DMS153 treated with DMSO at 0.1 percent for 48 hours (cell line): ENCODE measurements around the gene ENG.
A peak's percentile ranks its signal among the peaks of the same experiment; 100 is the strongest.
"Not testable (repeated sequence)": the region's sequence is repeated elsewhere in the genome, so short reads cannot be mapped to it uniquely, and the experiment has no call there.

ENCODE experiments used
- DNase-seq: peaks from one replicate; lab custom pipeline; 2025; ENCODE audit not compliant: unreplicated experiment; lab: John Stamatoyannopoulos, UW

The ENG gene

GRCh38 chr9:127878652-127879390 is 24.4 kb upstream of the ENG start:
- DNase-seq = no peak

- no peak for DNase-seq
Measured at GRCh38 chr9:127878001-127878651, 23.7 kb upstream of the ENG start.

GRCh38 chr9:127877566-127877998 is 23.1 kb upstream of the ENG start, which contains the start of gene AK1:
Gene AK1, minus strand, starts transcription at chr9:127877675. Its CDS starts 3,058 bp downstream, at chr9:127874617.
- no peak for DNase-seq

GRCh38 chr9:127876764-127877562 is 22.5 kb upstream of the ENG start:
- no peak for DNase-seq

GRCh38 chr9:127876026-127876763 is 21.7 kb upstream of the ENG start:
- DNase-seq = no peak

- no peak for DNase-seq
Measured at GRCh38 chr9:127875306-127875966, 21.0 kb upstream of the ENG start.

GRCh38 chr9:127874301-127875221 is 20.1 kb upstream of the ENG start:
- no peak for DNase-seq

- no peak for DNase-seq
Measured at GRCh38 chr9:127873886-127874285, 19.4 kb upstream of the ENG start.

GRCh38 chr9:127873223-127873691 is 18.8 kb upstream of the ENG start:
- no peak for DNase-seq

- DNase-seq = no peak
Measured at GRCh38 chr9:127872369-127873222, 18.1 kb upstream of the ENG start.

- no peak for DNase-seq
Measured at GRCh38 chr9:127871531-127871930, 17.1 kb upstream of the ENG start.

- DNase-seq = no peak
Measured at GRCh38 chr9:127870887-127871286, 16.4 kb upstream of the ENG start.

- not testable (repeated sequence) for DNase-seq
Measured at GRCh38 chr9:127870153-127870491, 15.7 kb upstream of the ENG start.

- DNase-seq = peak; percentile 51
Measured at GRCh38 chr9:127869310-127870152, 15.1 kb upstream of the ENG start.

- DNase-seq = no peak
Measured at GRCh38 chr9:127868278-127868902, 13.9 kb upstream of the ENG start.

GRCh38 chr9:127867356-127868277 is 13.2 kb upstream of the ENG start:
- DNase-seq = no peak
